NCI-H2029 treated with DMSO at 0.1 percent for 48 hours (cell line): ENCODE data around the gene ANGPTL2.

Experiments
- DNase-seq: peaks from one replicate; lab custom pipeline; 2025; lab: John Stamatoyannopoulos, UW

Gene ANGPTL2

DNA sequence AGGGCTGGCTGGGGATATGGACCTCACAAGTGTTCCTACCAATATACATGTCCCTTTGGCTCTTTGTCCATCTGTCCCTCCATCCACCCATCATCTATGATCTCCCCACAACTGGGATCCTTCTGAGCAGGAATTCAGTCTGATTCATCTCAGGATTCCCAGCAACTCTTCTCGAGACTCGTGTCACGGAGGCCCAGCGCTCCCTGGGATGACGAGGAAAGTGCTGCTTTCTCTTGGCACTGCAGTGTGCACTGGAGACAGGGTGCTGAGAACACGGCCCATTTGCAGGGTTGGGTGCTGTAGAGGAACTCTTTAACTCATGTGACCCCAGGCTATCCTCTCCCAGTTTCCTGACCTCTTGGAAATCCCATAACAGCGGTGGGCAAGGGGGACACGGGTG is 72.9 kb downstream of the ANGPTL2 start:
- no peak for DNase-seq

DNA sequence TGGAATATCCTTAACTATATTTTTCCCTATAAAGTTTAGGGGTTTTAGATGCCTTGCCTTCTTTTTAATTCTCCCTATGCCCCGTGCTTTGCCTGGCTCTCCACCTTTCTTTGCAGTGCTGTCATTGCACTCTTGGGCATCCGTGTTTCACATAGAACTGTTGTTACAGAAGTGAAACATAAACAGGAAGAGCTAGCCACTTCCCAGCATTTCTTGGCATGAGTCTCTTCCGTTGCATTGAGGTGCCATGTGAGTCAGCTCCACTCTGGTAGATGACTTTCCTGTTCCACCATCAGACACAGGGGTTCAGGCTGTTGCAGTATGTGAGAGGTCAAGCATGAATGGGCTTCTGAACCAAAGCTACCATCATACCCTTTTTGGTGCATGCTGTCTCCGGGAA is 73.4 kb downstream of the ANGPTL2 start:
- peak; percentile 36 for DNase-seq

DNA sequence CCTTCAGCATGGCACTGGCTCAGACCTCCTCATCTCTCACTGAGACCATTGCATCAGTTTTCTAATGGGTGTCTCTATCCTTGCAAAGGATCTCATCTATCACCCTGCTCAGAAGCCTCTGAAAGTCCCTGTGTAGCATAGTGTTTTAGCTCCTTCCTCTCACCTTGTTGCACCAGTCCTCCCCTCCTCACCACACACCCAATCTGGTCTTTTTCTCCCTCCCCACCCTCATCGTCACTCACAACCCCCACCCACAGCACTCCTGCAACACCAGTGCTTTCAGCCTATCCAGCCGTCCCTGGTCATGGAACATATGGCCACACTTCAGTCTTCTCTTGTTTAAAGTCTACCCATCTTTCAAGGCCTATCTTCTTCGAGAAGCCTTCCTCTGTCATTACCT is 74.5 kb downstream of the ANGPTL2 start:
- no peak for DNase-seq

DNA sequence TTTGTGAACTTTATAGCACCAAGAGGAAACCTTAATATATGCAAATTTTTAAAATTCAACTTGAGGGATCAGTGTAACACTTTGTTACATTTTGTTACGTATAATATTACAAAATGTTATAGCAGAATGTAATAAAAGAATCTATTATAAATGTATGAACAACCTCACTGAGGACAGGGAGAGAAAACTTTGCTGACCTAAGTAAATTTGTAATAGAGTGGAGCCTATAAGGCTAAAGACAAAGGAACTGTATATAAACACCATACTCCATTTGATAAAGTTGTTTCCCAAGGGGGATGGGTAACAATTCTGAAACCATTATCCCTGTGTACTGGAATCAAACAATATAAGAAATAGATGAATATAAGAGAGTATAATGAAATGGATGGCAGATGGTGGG is 77.3 kb downstream of the ANGPTL2 start:
- DNase-seq: no peak

DNA sequence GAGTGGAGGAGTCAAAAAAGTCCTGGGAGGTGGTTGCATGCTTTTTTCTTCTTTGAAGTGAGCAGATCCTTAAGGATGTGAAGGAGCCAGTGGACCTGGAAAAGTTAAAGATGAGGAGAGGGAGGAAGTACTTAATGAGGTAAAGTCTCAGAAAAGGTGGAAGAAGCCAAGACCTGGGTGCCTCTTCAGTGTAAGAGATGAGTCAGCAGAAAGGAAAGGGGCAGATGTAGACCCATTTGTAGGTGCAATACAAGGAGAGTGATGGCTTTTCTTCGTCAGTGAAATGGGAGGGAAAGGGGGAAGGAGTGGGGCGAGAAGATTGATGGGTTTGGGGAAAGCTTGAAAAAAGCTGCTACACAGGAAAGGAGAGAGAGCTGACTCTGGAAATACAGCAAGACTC is 82.9 kb downstream of the ANGPTL2 start:
- DNase-seq: no peak

DNA sequence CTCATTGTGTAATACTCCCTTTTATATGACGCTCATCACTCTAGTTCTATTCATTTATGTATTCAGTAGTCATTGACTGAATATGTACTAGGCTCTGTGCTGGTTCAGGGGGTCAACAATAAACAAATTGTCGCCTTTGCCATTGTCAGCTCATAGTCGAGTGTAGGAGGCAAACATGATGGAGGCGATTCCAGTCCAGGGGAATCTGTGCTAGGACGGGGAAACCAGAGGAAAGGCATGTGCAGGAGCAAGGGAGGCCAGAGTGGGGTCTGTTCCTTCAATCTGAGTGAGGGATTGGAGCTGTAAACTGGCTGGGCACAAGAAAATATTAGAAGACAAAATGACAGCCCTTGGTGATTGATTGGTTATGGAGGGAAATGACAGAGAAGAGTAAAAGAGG is 83.9 kb downstream of the ANGPTL2 start:
- DNase-seq: no peak
